Heart right ventricle (tissue), 16 donors: ENCODE data around the gene PDHB. TPM values are rescaled to one million over a fixed set of nuclear protein-coding genes. Genes with fewer than 3 reads are reported as not detected.

ENCODE experiments used
- ATAC-seq, 8 donors: fragments of 200-7000 bp; cut with Tn5 transposase; one replicate each; pipeline ENCODE4 v1.9.1; 2020; ENCODE audit warnings: mild to moderate bottlenecking in 8 of 8, moderate library complexity in 8 of 8, moderate number of reproducible peaks in 1 of 8
- DNase-seq, 2 donors: peaks; one replicate each; pipeline ENCODE4 v3.0.0-alpha.2; 2020
- H3K27ac ChIP-seq, 10 donors: fragments of 200-600 bp; sonication (generic) in 2 of 10; one replicate each; pipeline versions ENCODE4 v1.5.0 to v1.8.0; 2020 to 2022; ENCODE audit warnings: mild to moderate bottlenecking in 3 of 10
- H3K27me3 ChIP-seq, 7 donors: fragments of 200-600 bp; one replicate each; pipeline ENCODE4 v1.8.0; 2021 to 2022; ENCODE audit warnings: mild to moderate bottlenecking in 2 of 7
- H3K36me3 ChIP-seq, 9 donors: fragments of 200-600 bp; sonication (generic) in 1 of 9; one replicate each; pipeline versions ENCODE4 v1.5.0 to v1.8.0; 2020 to 2022; ENCODE audit warnings: mild to moderate bottlenecking in 2 of 9
- H3K4me1 ChIP-seq, 9 donors: fragments of 200-600 bp; sonication (generic) in 1 of 9; one replicate each; pipeline versions ENCODE4 v1.5.0 to v1.8.0; 2020 to 2022; ENCODE audit warnings: mild to moderate bottlenecking in 4 of 9
- H3K4me3 ChIP-seq, 10 donors: fragments of 200-600 bp; sonication (generic) in 2 of 10; one replicate each; pipeline versions ENCODE4 v1.5.0 to v1.8.0; 2020 to 2022; ENCODE audit warnings: mild to moderate bottlenecking in 7 of 10, moderate library complexity in 2 of 10
- H3K9me3 ChIP-seq, 11 donors: fragments of 200-600 bp in 10 of 11; sonication (generic) in 2 of 11; one replicate each; pipeline versions ENCODE4 v1.5.0 to v1.8.0; 2013 to 2022; ENCODE audit warnings: mild to moderate bottlenecking in 2 of 11, control low read depth in 1 of 11, moderate library complexity in 1 of 11
- WGBS, 2 donors: extraction: QIAGEN DNeasy Blood & Tissue Kit; methylation state at CpG; one replicate each; pipeline ENCODE4 v1.1.7; 2013; ENCODE audit warnings: inconsistent platforms in 1 of 2; 5-methylcytosine and 5-hydroxymethylcytosine counted together
- intact Hi-C, 10 donors: fragments of 100-400 bp; cut with DNase I; formaldehyde crosslinking; loops; one replicate each; pipeline versions ENCODE4 v1.11.1 to v1.14.2; 2022
- polyA plus RNA-seq, 2 donors: library from polyadenylated mRNA; stranded (reverse); fragments of 200-250 nt; gene quantifications; one replicate each; pipeline ENCODE4 v1.2.3, GENCODE V29; 2013
- total RNA-seq, 10 donors: library from RNA; stranded (reverse); fragmentation: NEBNext Ultra II Directional in 3 of 10; extraction: Animal tissue kit (Norgen Biotek cat#: 25700) in 3 of 10; gene quantifications; one replicate each; pipeline versions ENCODE4 v1.2.1 to v1.2.4, GENCODE V29; 2021 to 2023
- TF ChIP-seq, protein P1 (sequence below), 9 donors: fragments of 200-600 bp; sonication (generic) in 2 of 9; IDR thresholded peaks; one replicate each; pipeline versions ENCODE4 v1.5.0 to v1.8.0; 2021 to 2022; ENCODE audit warnings: antibody characterized with exemption in 9 of 9, mild to moderate bottlenecking in 5 of 9, moderate library complexity in 1 of 9
- donor health status: Arrhythmogenic right ventricular cardiomyopathy.
- donor health status: ischemic (EF 13 %, LVEDD 7.1; RV severe dilation, severe dysfunction).
- donor health status: healthy with polysubstance abuse.
- donor health status: DM: no; HTN: yes; CAD: no.
- donor health status: DM: no; HTN: no; CAD: no.
- donor health status: ischemic (EF 25% LVEDD 6.9; RV normal size, moderate dysfunction).
- donor health status: ischemic (EF 25% LVEDD 5.7; RV mildly dilated, moderate dysfunction).
- donor health status: healthy.
- donor health status: DM: yes; HTN: yes; CAD: no.
- donor health status: Ischemic cardiomyopathy.
- donor health status: ischemic (EF 35%, LVEDD 5.7; RV mildly dilated, moderate dysfunction).
- donor health status: nonischemic (EF 11% LVEDD 7.7; RV severe dilation, severe dysfunction).
- donor health status: DM: yes; HTN: yes; CAD: no.
- donor health status: PGD.
- donor health status: ischemic (EF 29% LVEDD 5.4; RV normal size, mild dysfunction).
- donor health status: nonischemic (EF 23%, LVEDD 6.1; RV moderate dilation, normal function).

Gene PDHB
- total and polyA plus RNA-seq, 12 donors = 140 to 255 (median 213) TPM

DNA sequence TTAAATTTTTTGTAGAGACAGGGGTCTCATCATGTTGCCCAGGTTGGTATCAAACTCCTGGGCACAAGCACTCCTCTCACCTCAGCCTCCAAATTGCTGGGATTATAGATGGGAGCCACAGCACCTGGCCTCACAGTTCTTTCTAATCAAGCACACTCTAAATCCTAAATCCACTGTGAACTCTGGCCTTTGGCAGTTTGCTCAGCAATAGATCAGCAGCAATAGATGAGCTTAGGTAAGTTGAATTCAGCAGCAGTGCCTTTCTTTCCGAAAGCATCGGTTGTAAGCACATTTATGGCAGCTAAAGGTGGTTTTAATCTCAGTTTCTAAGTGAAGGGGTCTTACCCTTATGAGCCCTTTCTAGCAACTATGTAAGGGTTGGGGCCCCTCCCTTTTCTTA lies 16.6 kb downstream of the PDHB start:
- no peak overlapping the region for H3K4me3 ChIP-seq
- no peaks in the 10 kb centered on the region for H3K27me3 ChIP-seq
- WGBS, 2 donors = 95 to 100% methylated on average over 2 of the region's 2 CpGs
- TF ChIP-seq, protein P1, sequence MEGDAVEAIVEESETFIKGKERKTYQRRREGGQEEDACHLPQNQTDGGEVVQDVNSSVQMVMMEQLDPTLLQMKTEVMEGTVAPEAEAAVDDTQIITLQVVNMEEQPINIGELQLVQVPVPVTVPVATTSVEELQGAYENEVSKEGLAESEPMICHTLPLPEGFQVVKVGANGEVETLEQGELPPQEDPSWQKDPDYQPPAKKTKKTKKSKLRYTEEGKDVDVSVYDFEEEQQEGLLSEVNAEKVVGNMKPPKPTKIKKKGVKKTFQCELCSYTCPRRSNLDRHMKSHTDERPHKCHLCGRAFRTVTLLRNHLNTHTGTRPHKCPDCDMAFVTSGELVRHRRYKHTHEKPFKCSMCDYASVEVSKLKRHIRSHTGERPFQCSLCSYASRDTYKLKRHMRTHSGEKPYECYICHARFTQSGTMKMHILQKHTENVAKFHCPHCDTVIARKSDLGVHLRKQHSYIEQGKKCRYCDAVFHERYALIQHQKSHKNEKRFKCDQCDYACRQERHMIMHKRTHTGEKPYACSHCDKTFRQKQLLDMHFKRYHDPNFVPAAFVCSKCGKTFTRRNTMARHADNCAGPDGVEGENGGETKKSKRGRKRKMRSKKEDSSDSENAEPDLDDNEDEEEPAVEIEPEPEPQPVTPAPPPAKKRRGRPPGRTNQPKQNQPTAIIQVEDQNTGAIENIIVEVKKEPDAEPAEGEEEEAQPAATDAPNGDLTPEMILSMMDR (IDR thresholded peaks at IDR 0.05) = no peak
- intact Hi-C loops = loop anchor here in 8 of 10 donors (5.0 to 10.0 kb wide), 5 partner anchors 85 to 240 kb away; partner anchors contain the start of gene PXK (in 1 of the 8)
- DNase-seq = no peak
- no peaks in the 10 kb centered on the region for H3K9me3 ChIP-seq
- H3K4me1 ChIP-seq = peaks cover 0 to 44% (median 25%) of the 10 kb centered on the region in 9 donors
- peaks cover 0 to 53% (median 0%) of the 10 kb centered on the region in 9 donors for H3K36me3 ChIP-seq
- H3K27ac ChIP-seq = no peak overlapping the region
- no peak for ATAC-seq

DNA sequence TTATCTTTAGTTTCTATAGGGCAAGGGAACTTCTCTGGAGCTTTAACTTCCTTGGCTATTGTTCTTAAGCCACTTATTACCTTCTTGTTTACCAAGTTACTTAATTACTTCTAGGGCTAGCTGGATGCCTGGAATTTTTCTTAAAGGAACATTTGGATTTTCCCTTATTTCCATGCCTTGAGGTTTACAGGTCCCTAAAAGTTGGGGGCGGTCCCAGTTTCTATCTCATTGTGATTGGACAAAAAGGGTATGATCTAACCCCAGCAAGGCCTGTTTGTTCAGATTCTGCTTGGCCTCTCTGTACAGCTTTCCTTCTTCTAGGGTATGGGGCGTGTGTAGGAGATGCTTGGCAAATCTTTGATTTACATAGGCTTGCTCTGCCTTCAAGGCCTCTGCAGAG lies 17.4 kb downstream of the PDHB start:
- H3K4me3 ChIP-seq = no peak overlapping the region
- WGBS, 2 donors = 97 to 98% methylated on average over 2 of the region's 2 CpGs
- no peak for DNase-seq
- no peaks in the 10 kb centered on the region for H3K27me3 ChIP-seq
- H3K27ac ChIP-seq = no peak overlapping the region
- TF ChIP-seq, protein P1 (IDR thresholded peaks at IDR 0.05) = no peak
- intact Hi-C loops = loop anchor here in 8 of 10 donors (5.0 to 10.0 kb wide), 5 partner anchors 84 to 239 kb away; partner anchors contain the start of gene PXK (in 1 of the 8)
- peaks cover 0 to 42% (median 21%) of the 10 kb centered on the region in 9 donors for H3K4me1 ChIP-seq
- no peak for ATAC-seq
- peaks cover 0 to 53% (median 0%) of the 10 kb centered on the region in 9 donors for H3K36me3 ChIP-seq
- H3K9me3 ChIP-seq = no peaks in the 10 kb centered on the region

DNA sequence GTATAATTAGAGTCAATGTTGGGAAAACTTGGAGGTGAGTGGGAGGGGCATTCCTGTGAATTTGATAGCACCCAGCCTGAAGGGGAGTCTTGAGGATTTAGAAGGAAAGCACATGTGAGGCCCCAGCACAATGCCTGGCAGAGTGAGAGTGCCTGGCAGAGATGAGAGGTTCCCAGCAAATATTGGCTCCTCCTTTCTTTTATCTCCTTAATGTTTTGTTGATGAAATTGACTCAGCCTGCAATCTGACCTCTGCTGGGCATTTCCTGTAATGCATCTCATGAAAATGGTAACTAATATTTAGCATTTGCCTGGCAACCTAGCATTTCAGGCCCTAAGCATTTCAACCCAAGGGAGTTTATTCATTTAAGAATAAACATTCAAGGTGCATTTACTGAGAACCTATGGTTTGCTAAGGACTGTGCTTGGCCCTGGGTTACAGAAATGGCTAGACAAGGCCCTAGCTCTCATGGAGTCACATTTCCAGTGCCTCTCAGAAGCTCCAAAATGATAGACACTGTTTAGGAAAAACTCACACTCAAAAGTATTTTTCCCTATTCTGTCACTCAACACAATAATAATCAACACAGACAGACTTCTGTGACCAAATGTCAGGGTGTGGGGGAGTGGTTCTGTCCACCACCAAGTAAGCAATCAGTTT lies 19.0 kb downstream of the PDHB start:
- no peak overlapping the region for H3K4me3 ChIP-seq
- H3K4me1 ChIP-seq = peaks cover 0 to 28% (median 13%) of the 10 kb centered on the region in 9 donors
- H3K36me3 ChIP-seq = peaks cover 0 to 58% (median 0%) of the 10 kb centered on the region in 9 donors
- H3K27ac ChIP-seq = peak overlapping the region in 4 of 10 donors; percentile 2 to 53 (median 13)
- H3K9me3 ChIP-seq = no peaks in the 10 kb centered on the region
- DNase-seq = peak; percentile 38 to 53
- peak; percentile 58 to 84 (median 66) for ATAC-seq
- no peaks in the 10 kb centered on the region for H3K27me3 ChIP-seq
- TF ChIP-seq, protein P1 (IDR thresholded peaks at IDR 0.05) = peak; percentile 74 to 87 (median 81)
- intact Hi-C loops = loop anchor here (2.0 to 10.0 kb wide), 8 partner anchors 77 to 237 kb away; partner anchors contain the start of gene PXK (in 5 of the 10)

DNA sequence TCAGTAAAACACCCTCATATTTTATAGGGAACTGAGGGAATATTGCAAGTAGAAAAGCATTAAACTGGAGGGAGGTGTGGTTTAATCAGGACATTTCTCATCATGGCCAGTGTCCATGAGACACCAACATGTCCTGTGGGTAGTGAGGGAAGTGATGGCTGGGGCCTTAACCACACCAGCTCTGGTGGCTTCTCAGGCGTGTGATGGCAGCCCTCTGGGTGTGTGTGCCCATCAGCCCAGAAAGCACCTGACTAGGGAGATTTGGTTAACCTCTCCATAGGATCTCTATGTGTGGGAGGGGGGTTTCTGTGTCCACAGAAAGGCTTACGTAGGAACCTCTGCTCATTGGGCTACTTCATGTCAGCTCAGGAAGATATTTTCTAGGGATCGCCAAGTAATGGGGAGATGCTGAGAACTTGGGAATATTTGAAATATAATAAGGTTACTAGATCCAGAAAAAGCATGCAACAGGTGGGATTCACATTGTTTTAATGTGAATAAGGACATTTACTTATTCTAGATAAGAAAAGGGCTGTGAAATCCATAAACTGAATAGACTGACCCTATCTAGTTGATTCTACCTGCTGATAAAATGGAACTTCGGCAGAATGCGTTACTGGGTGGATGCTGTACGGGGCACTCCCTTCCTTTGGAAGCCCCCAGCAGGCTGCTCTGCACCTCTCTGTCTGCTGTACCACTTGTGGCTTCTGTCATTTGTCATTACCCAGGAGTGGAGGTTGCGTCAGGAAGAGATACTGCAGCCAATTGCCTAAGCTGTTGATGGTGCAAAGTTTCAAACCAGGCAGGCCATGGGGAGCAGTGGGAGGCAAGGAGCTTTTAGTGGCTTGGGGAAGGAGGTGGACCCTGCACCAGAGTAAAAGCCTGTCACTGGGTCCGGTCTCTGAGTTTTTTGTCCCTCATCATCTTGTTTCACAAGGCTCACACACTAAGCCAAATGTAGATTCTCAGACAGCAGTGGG lies 21.5 kb downstream of the PDHB start:
- ATAC-seq = peak in 2 of 8 donors; percentile 43 to 47

More for the DNA sequence above, 21.5 kb downstream of the PDHB start:
- H3K4me1 ChIP-seq = peaks cover 0 to 17% (median 10%) of the 10 kb centered on the region in 9 donors
- no peaks in the 10 kb centered on the region for H3K27me3 ChIP-seq
- TF ChIP-seq, protein P1 (IDR thresholded peaks at IDR 0.05) = no peak
- no peaks in the 10 kb centered on the region for H3K9me3 ChIP-seq
- no peak for DNase-seq
- peak overlapping the region in 1 of 10 donors; percentile 23 for H3K27ac ChIP-seq
- peaks cover 0 to 82% (median 11%) of the 10 kb centered on the region in 9 donors for H3K36me3 ChIP-seq
- 63 to 75% methylated on average over 8 of the region's 8 CpGs for WGBS, 2 donors
- no peak overlapping the region for H3K4me3 ChIP-seq
- intact Hi-C loops = loop anchor here (5.0 to 10.0 kb wide), 6 partner anchors 75 to 227 kb away; partner anchors contain the start of gene PXK (in 4 of the 10)
